Right lobe of liver (tissue), 6 donors: ENCODE data around the gene DGAT2L6. TPM values are rescaled to one million over a fixed set of nuclear protein-coding genes. Genes with fewer than 3 reads are reported as not detected.
"Not testable (repeated sequence)": the region's sequence is repeated elsewhere in the genome, so short reads cannot be mapped to it uniquely, and the experiment has no call there.

Experiments
- ATAC-seq, 4 donors: fragments of 200-7000 bp; cut with Tn5 transposase; one replicate each; pipeline ENCODE4 v1.9.1; 2020; ENCODE audit warnings: mild to moderate bottlenecking in 4 of 4, moderate library complexity in 4 of 4
- DNase-seq, 3 donors: peaks; one replicate each; pipeline ENCODE4 v3.0.0-alpha.2; 2020
- H3K27ac ChIP-seq, 3 donors: fragments of 200-600 bp; one replicate each; pipeline ENCODE4 v1.8.0; 2022
- H3K27me3 ChIP-seq, 2 donors: fragments of 200-600 bp; one replicate each; pipeline ENCODE4 v1.8.0; 2022
- H3K36me3 ChIP-seq, 4 donors: fragments of 200-600 bp; sonication (generic) in 1 of 4; one replicate each; pipeline versions ENCODE4 v1.5.1 to v1.8.0; 2017 to 2022; ENCODE audit warnings: control low read depth in 1 of 4
- H3K4me1 ChIP-seq, 4 donors: fragments of 200-600 bp; sonication (generic) in 1 of 4; one replicate each; pipeline versions ENCODE4 v1.5.1 to v1.8.0; 2017 to 2022; ENCODE audit warnings: control low read depth in 1 of 4
- H3K4me3 ChIP-seq, 3 donors: fragments of 200-600 bp; one replicate each; pipeline ENCODE4 v1.8.0; 2022
- H3K9me3 ChIP-seq, 4 donors: fragments of 200-600 bp; sonication (generic) in 1 of 4; one replicate each; pipeline versions ENCODE4 v1.5.1 to v1.8.0; 2017 to 2022; ENCODE audit warnings: control low read depth in 1 of 4
- POLR2A ChIP-seq: fragments of 450-650 bp; IDR thresholded peaks from one replicate; pipeline ENCODE4 v1.6.1; 2017; ENCODE audit warnings: antibody characterized with exemption, mild to moderate bottlenecking
- WGBS: methylation state at CpG from one replicate; pipeline ENCODE4 v1.1.6; 2018; ENCODE audit warnings: low coverage, low lambda C conversion rate; ENCODE audit not compliant: insufficient coverage; ENCODE audit errors: missing lambda C conversion rate; 5-methylcytosine and 5-hydroxymethylcytosine counted together
- intact Hi-C, 2 donors: fragments of 100-400 bp; cut with DNase I; formaldehyde crosslinking; loops; one replicate each; pipeline versions ENCODE4 v1.11.2 to v1.14.1; 2022
- total RNA-seq, 6 experiments: library from RNA; depleted of rRNA in 2 of 6; stranded (reverse); fragments of >200 nt in 2 of 6; fragmentation: NEBNext Ultra II Directional in 3 of 6; extraction: Animal tissue kit (Norgen Biotek cat#: 25700) in 3 of 6; gene quantifications; one replicate each; pipeline versions ENCODE4 v1.1.0 to v1.2.4, GENCODE V29; 2016 to 2023
- TF ChIP-seq, protein P1 (sequence below), 4 donors: fragments of 200-600 bp in 3 of 4; fragments of 450-650 bp in 1 of 4; IDR thresholded peaks; one replicate each; pipeline versions ENCODE4 v1.5.1 to v1.8.0; 2016 to 2022; ENCODE audit warnings: antibody characterized with exemption in 4 of 4, mild to moderate bottlenecking in 2 of 4
- donor health status: DM: no; HTN: yes; CAD: no.
- donor health status: DM: no; HTN: no; CAD: no.
- donor health status: DM: no; HTN: no; CAD: no.
- donor health status: DM: no; HTN: yes; CAD: no.
- donor health status: DM: no; HTN: yes; CAD: no.

The DGAT2L6 gene
- total RNA-seq, 6 experiments from 2014 or later = not detected

DNA sequence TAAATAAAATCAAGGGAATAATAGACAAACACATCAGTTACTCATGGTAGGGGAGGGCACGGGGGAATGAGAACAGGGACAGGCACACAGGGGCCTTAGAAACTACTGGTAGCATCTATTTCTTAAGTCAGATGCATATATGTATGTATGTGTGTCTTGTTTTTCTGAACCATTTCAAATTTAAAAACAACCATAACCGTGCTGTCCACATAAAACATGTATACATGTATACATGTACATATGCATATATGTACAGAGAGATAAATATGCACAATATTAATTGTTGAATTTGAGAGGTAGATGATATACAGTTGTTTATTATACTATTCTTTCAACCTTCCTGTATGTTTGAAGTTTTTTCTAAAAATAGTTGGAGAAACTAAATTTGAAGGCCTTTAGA is 49.4 kb downstream of the DGAT2L6 start:
- intact Hi-C loops = no loop called here
- 52% methylated on average over 2 of the region's 2 CpGs for WGBS
- DNase-seq (no peak), ATAC-seq (no peak)
- Histone ChIP-seq H3K4me1 (no peaks in the 10 kb centered on the region), H3K27me3 (no peaks in the 10 kb centered on the region), H3K9me3 (no peaks in the 10 kb centered on the region), H3K27ac (no peak overlapping the region), H3K4me3 (no peak overlapping the region), H3K36me3 (no peaks in the 10 kb centered on the region)
- no peak for TF ChIP-seq POLR2A
- TF ChIP-seq, protein P1, sequence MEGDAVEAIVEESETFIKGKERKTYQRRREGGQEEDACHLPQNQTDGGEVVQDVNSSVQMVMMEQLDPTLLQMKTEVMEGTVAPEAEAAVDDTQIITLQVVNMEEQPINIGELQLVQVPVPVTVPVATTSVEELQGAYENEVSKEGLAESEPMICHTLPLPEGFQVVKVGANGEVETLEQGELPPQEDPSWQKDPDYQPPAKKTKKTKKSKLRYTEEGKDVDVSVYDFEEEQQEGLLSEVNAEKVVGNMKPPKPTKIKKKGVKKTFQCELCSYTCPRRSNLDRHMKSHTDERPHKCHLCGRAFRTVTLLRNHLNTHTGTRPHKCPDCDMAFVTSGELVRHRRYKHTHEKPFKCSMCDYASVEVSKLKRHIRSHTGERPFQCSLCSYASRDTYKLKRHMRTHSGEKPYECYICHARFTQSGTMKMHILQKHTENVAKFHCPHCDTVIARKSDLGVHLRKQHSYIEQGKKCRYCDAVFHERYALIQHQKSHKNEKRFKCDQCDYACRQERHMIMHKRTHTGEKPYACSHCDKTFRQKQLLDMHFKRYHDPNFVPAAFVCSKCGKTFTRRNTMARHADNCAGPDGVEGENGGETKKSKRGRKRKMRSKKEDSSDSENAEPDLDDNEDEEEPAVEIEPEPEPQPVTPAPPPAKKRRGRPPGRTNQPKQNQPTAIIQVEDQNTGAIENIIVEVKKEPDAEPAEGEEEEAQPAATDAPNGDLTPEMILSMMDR (IDR thresholded peaks at IDR 0.05) = no peak

DNA sequence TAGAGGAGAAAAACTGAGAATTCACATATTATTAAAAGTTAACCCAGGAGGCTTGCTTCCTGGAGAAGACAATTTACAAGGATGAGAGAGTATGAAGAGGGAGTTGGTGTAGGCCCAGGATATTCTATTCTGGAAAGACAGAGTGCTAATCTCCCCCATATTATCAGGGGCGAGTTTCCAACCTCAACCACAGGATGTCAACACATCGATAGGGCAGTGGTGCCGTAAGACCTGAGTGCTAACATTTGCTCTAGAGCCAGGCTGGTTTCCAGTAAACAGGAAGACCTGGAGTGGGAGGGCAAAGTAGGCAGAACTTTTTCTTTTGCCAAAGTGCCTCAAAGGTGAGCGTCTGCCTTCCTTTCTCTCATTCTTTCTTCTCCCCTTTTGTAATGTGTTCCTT is 54.4 kb downstream of the DGAT2L6 start:
- DNase-seq (no peak), ATAC-seq (peak in 3 of 4 donors; percentile 65 to 91 (median 80))
- intact Hi-C loops = no loop called here

DNA sequence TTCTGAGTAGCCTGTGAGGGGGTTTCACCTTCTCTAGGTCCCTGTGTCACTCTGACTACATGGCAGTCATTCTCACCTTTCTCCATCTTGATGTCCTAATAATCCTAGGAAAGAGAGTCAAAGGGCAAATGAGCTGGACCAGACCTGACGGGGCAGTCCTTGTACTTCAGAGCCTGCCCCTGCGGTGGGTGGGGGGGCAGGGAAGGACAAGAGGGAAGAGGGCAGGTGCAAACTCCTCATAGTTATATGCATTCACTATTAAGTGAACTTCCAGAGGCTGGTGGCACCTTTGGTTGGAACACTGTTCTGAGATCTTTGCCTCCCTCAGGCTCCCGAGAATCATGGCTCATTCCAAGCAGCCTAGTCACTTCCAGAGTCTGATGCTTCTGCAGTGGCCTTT is 57.1 kb downstream of the DGAT2L6 start, which contains the start of gene AWAT1:
Gene AWAT1 (plus strand): TSS at position 301 of the 400 bp plus-strand sequence. CDS start 41 bp downstream, at position 342.
- ATAC-seq = no peak
- no peaks in the 10 kb centered on the region for H3K9me3 ChIP-seq
- no peak for DNase-seq
- H3K36me3 ChIP-seq = no peaks in the 10 kb centered on the region
- H3K27me3 ChIP-seq = no peaks in the 10 kb centered on the region
- WGBS = 44% methylated on average over 2 of the region's 3 CpGs
- no peaks in the 10 kb centered on the region for H3K4me1 ChIP-seq
- no peak within 1 kb of the TSS for H3K4me3 ChIP-seq
- intact Hi-C loops = no loop called here
- TF ChIP-seq, protein P1 (IDR thresholded peaks at IDR 0.05) = no peak
- no peak for TF ChIP-seq POLR2A
- no peak within 1 kb of the TSS for H3K27ac ChIP-seq

More for the DNA sequence above, 54.4 kb downstream of the DGAT2L6 start:
- H3K27me3 ChIP-seq = no peaks in the 10 kb centered on the region
- WGBS = 21% methylated on average over 3 of the region's 4 CpGs
- TF ChIP-seq POLR2A = no peak
- TF ChIP-seq, protein P1 (IDR thresholded peaks at IDR 0.05) = no peak
- H3K36me3 ChIP-seq = no peaks in the 10 kb centered on the region
- no peak overlapping the region for H3K27ac ChIP-seq
- H3K4me1 ChIP-seq = no peaks in the 10 kb centered on the region
- H3K4me3 ChIP-seq = no peak overlapping the region
- no peaks in the 10 kb centered on the region for H3K9me3 ChIP-seq

DNA sequence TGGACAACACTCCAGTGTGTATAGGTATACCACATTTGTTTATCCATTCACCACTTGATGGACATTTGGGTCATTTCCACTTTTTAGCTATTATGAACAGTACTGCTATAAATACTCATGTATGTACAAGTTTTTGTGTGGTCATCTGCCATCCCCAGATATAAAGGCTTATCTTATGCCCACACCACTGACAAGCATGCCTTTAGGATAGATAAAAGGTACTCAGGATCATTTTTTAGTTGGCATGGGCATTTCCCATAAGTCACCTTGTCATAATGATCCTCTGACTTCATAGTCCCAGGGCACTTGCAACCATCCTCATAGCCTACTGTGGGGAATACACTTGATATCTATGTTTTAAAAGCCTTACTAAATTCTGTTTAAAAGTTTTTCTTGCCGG is 63.5 kb downstream of the DGAT2L6 start:
- Histone ChIP-seq H3K27ac (no peak overlapping the region), H3K27me3 (no peaks in the 10 kb centered on the region), H3K4me3 (no peak overlapping the region), H3K9me3 (no peaks in the 10 kb centered on the region), H3K4me1 (no peaks in the 10 kb centered on the region), H3K36me3 (no peaks in the 10 kb centered on the region)
- DNase-seq (no peak), ATAC-seq (no peak)
- 100% methylated on average over 1 of the region's 1 CpG for WGBS
- intact Hi-C loops = no loop called here
- TF ChIP-seq POLR2A = no peak
- TF ChIP-seq, protein P1 (IDR thresholded peaks at IDR 0.05) = no peak

DNA sequence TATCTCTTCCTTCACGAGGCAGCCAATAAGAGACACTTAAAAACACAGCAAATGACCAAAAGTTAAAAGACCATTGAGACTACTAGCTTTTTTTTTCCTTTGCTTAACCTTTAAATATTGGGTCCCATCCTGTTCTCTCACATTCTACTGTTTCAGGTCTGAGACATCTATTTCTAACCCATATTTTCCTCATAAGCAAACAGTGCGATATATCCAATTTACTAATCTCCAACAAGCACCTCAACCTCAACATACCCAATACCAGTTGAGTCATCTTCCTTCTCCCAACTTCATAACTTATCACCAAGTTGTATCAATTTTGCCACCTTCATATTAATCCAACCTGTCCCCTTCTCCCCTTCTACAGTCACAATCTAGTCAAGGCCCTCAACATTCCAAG is 64.2 kb downstream of the DGAT2L6 start:
- DNase-seq = no peak
- Histone ChIP-seq H3K4me3 (no peak overlapping the region), H3K4me1 (no peaks in the 10 kb centered on the region), H3K27ac (no peak overlapping the region), H3K9me3 (no peaks in the 10 kb centered on the region), H3K27me3 (no peaks in the 10 kb centered on the region), H3K36me3 (no peaks in the 10 kb centered on the region)
- intact Hi-C loops = no loop called here
- ATAC-seq = no peak
- no peak for TF ChIP-seq POLR2A
- TF ChIP-seq, protein P1 (IDR thresholded peaks at IDR 0.05) = no peak
- 77% methylated on average over 2 of the region's 2 CpGs for WGBS

DNA sequence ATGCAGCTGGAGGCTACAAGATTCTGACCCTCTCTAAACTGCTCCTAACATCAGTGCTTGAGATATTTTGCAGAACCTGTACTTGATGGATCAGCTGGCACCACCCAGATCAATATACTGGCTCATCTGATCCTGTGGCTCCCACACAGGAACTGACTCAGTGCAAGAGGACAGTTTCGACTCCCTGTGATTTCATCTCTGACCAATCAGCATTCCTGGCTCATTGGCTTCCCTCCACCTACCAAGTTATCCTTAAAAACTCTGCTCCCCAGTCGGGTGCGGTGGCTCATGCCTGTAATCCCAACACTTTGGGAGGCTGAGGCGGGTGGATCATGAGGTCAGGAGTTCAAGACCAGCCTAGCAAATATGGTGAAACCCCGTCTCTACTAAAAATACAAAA is 66.3 kb downstream of the DGAT2L6 start:
- H3K36me3 ChIP-seq, H3K27me3 ChIP-seq, DNase-seq, intact Hi-C loops, ATAC-seq, H3K4me1 ChIP-seq, H3K4me3 ChIP-seq, H3K9me3 ChIP-seq, H3K27ac ChIP-seq: not testable (repeated sequence)
- WGBS = 59% methylated on average over 3 of the region's 5 CpGs
